Caco-2 (cell line): Measurements from ENCODE around the gene UBE2D4. TPM values are rescaled to one million over a fixed set of nuclear protein-coding genes. Genes with fewer than 3 reads are reported as not detected.
A peak's percentile ranks its signal among the peaks of the same experiment; 100 is the strongest.

Experiments
- BruUV-seq: library from RNA; stranded (reverse); fragments of 400-500 nt; replicated peaks from 2 replicates; lab custom pipeline; 2021; lab: Mats Ljungman, UMichigan
- CTCF ChIA-PET: fragments of 300-600 bp; sonication (Branson Sonifier 250); formaldehyde crosslinking; loops from one replicate; lab custom pipeline; 2022; ENCODE audit warnings: antibody characterized with exemption; lab: Charles Lee
- POLR2A ChIA-PET: fragments of 300-600 bp; sonication (Branson Sonifier 250); formaldehyde crosslinking; loops from one replicate; lab custom pipeline; 2022; ENCODE audit warnings: antibody characterized with exemption; lab: Charles Lee
- DNase-seq, 2 experiments: peaks; one replicate each; pipeline versions ENCODE4 v3.0.0 to v3.0.0-alpha.2; 2020 to 2022
- H3K27me3 ChIP-seq: replicated peaks from 2 replicates; pipeline ENCODE4 v1.6.0; 2011; ENCODE audit warnings: low read length; ENCODE audit not compliant: control insufficient read depth, insufficient read depth
- H3K36me3 ChIP-seq: 2 replicates; pipeline ENCODE4 v1.5.1; 2011; ENCODE audit warnings: low read length; ENCODE audit not compliant: control insufficient read depth, insufficient read depth
- H3K4me1 ChIP-seq: fragments of 250-450 bp; sonication (Bioruptor Pico); 2 replicates; pipeline ENCODE4 v1.5.1; 2020; ENCODE audit warnings: mild to moderate bottlenecking
- H3K4me3 ChIP-seq: 2 replicates; pipeline ENCODE4 v1.5.1; 2011; ENCODE audit warnings: low read depth, mild to moderate bottlenecking, control low read depth, low read length
- H3K9me3 ChIP-seq: fragments of 250-450 bp; sonication (Bioruptor Pico); 2 replicates; pipeline ENCODE4 v1.5.1; 2020; ENCODE audit warnings: mild to moderate bottlenecking, moderate library complexity
- H3K27ac Mint-ChIP-seq: one replicate; pipeline ENCODE4 v1.8.0; 2022; ENCODE audit warnings: mixed read lengths; ENCODE audit not compliant: unreplicated experiment
- H3K27me3 Mint-ChIP-seq: one replicate; pipeline ENCODE4 v1.8.0; 2022; ENCODE audit warnings: mixed read lengths; ENCODE audit not compliant: insufficient read depth, unreplicated experiment
- H3K36me3 Mint-ChIP-seq: one replicate; pipeline ENCODE4 v1.8.0; 2022; ENCODE audit warnings: mild to moderate bottlenecking, mixed read lengths; ENCODE audit not compliant: insufficient read depth, unreplicated experiment
- H3K4me1 Mint-ChIP-seq: one replicate; pipeline ENCODE4 v1.8.0; 2022; ENCODE audit warnings: low read depth, mixed read lengths; ENCODE audit not compliant: unreplicated experiment
- H3K4me3 Mint-ChIP-seq: one replicate; pipeline ENCODE4 v1.8.0; 2022; ENCODE audit warnings: mild to moderate bottlenecking, moderate library complexity, mixed read lengths; ENCODE audit not compliant: unreplicated experiment
- H3K9me3 Mint-ChIP-seq: one replicate; pipeline ENCODE4 v1.8.0; 2022; ENCODE audit warnings: mixed read lengths; ENCODE audit not compliant: unreplicated experiment
- intact Hi-C: fragments of 100-400 bp; cut with micrococcal nuclease; formaldehyde crosslinking; loops from one replicate; pipeline ENCODE4 v1.10.0; 2022; ENCODE audit not compliant: unreplicated experiment
- total RNA-seq: library from RNA; stranded (reverse); gene quantifications from 2 replicates; pipeline ENCODE4 v1.2.3, GENCODE V29; 2022
- TF ChIP-seq, protein P1 (sequence below), 2 experiments: fragments of 200-600 bp in 1 of 2; IDR thresholded peaks; 1 replicate in 1 of 2; 2 replicates in 1 of 2; pipeline versions ENCODE4 v1.5.1 to v1.8.0; 2011 to 2022; ENCODE audit warnings: antibody characterized with exemption in 1 of 2, control low read depth in 1 of 2, inconsistent platforms in 1 of 2, low read depth in 1 of 2, low read length in 1 of 2, mild to moderate bottlenecking in 1 of 2, moderate library complexity in 1 of 2; ENCODE audit not compliant: insufficient read depth in 1 of 2, severe bottlenecking in 1 of 2, unreplicated experiment in 1 of 2

UBE2D4 gene
- total RNA-seq, 1 experiment from 2014 or later: 15.4 TPM

DNA sequence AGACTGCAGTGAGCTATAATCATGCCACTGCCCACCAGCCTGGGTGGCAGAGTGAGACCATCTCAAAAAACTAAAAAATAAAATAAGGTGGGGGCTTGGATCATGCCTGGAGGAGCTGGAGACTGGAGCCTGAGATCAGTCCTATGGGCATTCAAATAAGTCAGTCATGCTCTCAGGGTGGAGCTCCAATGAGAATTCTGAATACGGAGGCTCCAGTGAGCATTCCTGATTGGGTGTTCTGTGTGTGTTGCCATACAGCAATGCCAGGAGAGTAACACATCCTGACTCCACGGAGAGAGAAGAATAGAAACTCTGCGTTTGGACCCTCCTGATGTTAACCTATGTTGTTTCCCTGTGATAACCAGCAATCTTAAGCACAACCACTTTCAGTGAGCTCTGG, 16.0 kb downstream of the UBE2D4 start:
- peak in 1 of 2 experiments; percentile 3 for DNase-seq
- Histone ChIP-seq H3K9me3 (no peaks in the 10 kb centered on the region), H3K4me1 (no peaks in the 10 kb centered on the region), H3K27me3 (no peaks in the 10 kb centered on the region), H3K4me3 (no peak overlapping the region), H3K36me3 (no peaks in the 10 kb centered on the region)
- Mint-ChIP-seq H3K27me3 (no peaks in the 10 kb centered on the region), H3K9me3 (no peaks in the 10 kb centered on the region), H3K27ac (no peak overlapping the region), H3K4me1 (peaks cover 10% of the 10 kb centered on the region), H3K4me3 (no peak overlapping the region), H3K36me3 (no peaks in the 10 kb centered on the region)
- BruUV-seq: no TSS peak
- ChIA-PET CTCF (interaction anchor here (1.0 to 1.6 kb wide), 3 partner anchors 37 to 360 kb away, joined by 3 to 13 read pairs (median 4); partner anchors contain the start of genes MRPS24 and STK17A), POLR2A (no interaction called here)
- TF ChIP-seq, protein P1, sequence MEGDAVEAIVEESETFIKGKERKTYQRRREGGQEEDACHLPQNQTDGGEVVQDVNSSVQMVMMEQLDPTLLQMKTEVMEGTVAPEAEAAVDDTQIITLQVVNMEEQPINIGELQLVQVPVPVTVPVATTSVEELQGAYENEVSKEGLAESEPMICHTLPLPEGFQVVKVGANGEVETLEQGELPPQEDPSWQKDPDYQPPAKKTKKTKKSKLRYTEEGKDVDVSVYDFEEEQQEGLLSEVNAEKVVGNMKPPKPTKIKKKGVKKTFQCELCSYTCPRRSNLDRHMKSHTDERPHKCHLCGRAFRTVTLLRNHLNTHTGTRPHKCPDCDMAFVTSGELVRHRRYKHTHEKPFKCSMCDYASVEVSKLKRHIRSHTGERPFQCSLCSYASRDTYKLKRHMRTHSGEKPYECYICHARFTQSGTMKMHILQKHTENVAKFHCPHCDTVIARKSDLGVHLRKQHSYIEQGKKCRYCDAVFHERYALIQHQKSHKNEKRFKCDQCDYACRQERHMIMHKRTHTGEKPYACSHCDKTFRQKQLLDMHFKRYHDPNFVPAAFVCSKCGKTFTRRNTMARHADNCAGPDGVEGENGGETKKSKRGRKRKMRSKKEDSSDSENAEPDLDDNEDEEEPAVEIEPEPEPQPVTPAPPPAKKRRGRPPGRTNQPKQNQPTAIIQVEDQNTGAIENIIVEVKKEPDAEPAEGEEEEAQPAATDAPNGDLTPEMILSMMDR (IDR thresholded peaks at IDR 0.05; ENCODE audit: insufficient read depth in 1 of 2, low read depth in 1 of 2, low read length in 1 of 2, severe bottlenecking in 1 of 2, unreplicated experiment in 1 of 2): no peak
- intact Hi-C loops: loop anchor here (5.0 kb wide), 2 partner anchors 50 to 360 kb away; partner anchors contain the start of gene STK17A

DNA sequence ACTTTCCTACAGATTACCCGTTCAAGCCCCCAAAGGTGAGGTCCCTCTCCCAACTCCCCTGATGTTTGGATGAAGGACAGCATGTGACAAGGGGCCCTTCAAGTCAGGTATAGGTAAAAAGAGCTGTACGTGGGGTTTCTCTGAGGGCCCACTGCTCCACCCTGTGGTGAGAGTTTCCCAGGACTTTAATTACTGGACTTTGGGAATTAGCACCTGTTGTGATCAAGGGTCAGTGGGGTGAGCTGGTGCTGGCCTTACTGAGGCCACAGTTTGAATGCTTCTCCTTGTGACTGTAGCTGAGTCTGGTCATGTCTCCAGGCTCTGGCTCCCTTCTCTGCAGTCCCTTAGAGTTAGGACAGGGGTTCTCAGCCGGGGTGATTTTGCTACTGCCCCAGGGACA, 16.8 kb downstream of the UBE2D4 start:
- H3K27me3 Mint-ChIP-seq: no peaks in the 10 kb centered on the region
- no peak overlapping the region for H3K27ac Mint-ChIP-seq
- TF ChIP-seq, protein P1 (IDR thresholded peaks at IDR 0.05; ENCODE audit: insufficient read depth in 1 of 2, low read depth in 1 of 2, low read length in 1 of 2, severe bottlenecking in 1 of 2, unreplicated experiment in 1 of 2): peak in 1 of 2 experiments; percentile 61
- no TSS peak for BruUV-seq
- H3K4me3 Mint-ChIP-seq: no peak overlapping the region
- Histone ChIP-seq H3K4me1 (no peaks in the 10 kb centered on the region), H3K9me3 (no peaks in the 10 kb centered on the region), H3K27me3 (no peaks in the 10 kb centered on the region), H3K4me3 (no peak overlapping the region), H3K36me3 (no peaks in the 10 kb centered on the region)
- POLR2A ChIA-PET: interaction anchor here (0.7 kb wide), 1 partner anchor 17 kb away, joined by 3 read pairs; the partner anchor contains the start of gene UBE2D4
- H3K36me3 Mint-ChIP-seq: no peaks in the 10 kb centered on the region
- intact Hi-C loops: loop anchor here (1.0 to 5.0 kb wide), 4 partner anchors 11 to 361 kb away; partner anchors contain the start of gene STK17A
- peak; percentile 44 for DNase-seq
- H3K4me1 Mint-ChIP-seq: peaks cover 10% of the 10 kb centered on the region
- H3K9me3 Mint-ChIP-seq: no peaks in the 10 kb centered on the region
- CTCF ChIA-PET: interaction anchor here (1.0 to 1.6 kb wide), 4 partner anchors 11 to 360 kb away, joined by 3 to 13 read pairs (median 4); partner anchors contain the start of genes MRPS24 and STK17A

DNA sequence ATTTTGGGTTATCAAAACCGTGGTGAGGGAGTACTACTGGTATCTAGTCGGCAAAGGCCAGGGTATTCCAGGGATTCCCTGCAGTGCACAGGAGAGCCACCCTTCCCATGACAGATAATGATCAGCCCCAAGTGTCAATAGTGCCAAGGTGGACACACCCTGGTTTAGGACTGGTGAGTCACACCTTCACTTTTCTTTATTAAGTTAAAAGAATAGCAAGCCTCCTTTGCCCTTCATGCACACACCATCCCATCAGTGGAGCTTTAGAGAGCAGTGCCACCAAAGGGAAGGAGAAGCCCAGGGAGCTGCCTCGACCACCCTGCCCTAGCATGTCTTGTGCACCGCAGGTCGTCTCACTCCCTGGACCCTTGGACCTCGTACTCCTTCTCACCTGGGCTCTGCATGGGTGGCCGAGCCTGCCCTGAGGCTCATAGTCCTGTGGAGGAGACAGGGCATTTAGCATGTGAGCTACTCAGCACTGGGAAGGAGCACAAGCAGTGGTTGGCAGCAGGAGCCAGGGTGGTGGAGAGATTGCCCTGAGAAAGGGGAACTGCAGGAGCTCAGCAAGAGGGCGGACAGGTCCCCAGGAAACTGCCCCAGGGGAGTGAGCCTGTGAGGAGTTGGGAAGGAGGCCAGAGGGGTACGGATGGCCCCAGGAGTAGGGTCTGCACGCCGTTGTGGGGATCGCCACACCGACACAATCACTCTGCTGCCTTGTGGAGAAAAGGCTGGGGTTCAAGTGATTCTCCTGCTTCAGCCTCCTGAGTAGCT, 17.4 kb downstream of the UBE2D4 start:
- Histone ChIP-seq H3K4me1 (no peaks in the 10 kb centered on the region), H3K4me3 (no peak overlapping the region), H3K27me3 (no peaks in the 10 kb centered on the region), H3K36me3 (no peaks in the 10 kb centered on the region), H3K9me3 (no peaks in the 10 kb centered on the region)
- TF ChIP-seq, protein P1 (IDR thresholded peaks at IDR 0.05; ENCODE audit: insufficient read depth in 1 of 2, low read depth in 1 of 2, low read length in 1 of 2, severe bottlenecking in 1 of 2, unreplicated experiment in 1 of 2): no peak
- intact Hi-C loops: loop anchor here (1.0 to 5.0 kb wide), 4 partner anchors 11 to 361 kb away; partner anchors contain the start of gene STK17A
- CTCF ChIA-PET: interaction anchor here (1.0 to 1.6 kb wide), 4 partner anchors 11 to 361 kb away, joined by 3 to 13 read pairs (median 4); partner anchors contain the start of genes MRPS24 and STK17A
- no peaks in the 10 kb centered on the region for H3K9me3 Mint-ChIP-seq
- H3K4me1 Mint-ChIP-seq: peaks cover 10% of the 10 kb centered on the region
- POLR2A ChIA-PET: interaction anchor here (0.6 to 0.7 kb wide), 2 partner anchors 17 to 36 kb away, joined by 3 read pairs; partner anchors contain the start of gene UBE2D4
- peak in 1 of 2 experiments; percentile 32 for DNase-seq
- H3K27me3 Mint-ChIP-seq: no peaks in the 10 kb centered on the region
- peak overlapping the region; percentile 26 for H3K27ac Mint-ChIP-seq
- H3K36me3 Mint-ChIP-seq: no peaks in the 10 kb centered on the region
- BruUV-seq: no TSS peak
- H3K4me3 Mint-ChIP-seq: no peak overlapping the region
